ENCODE data around the gene TREX2. TPM values are rescaled to one million over a fixed set of nuclear protein-coding genes. Genes with fewer than 3 reads are reported as not detected.

The TREX2 gene
- polyA plus RNA-seq, 1 donor (not counting 4 experiments of a cell fraction or from before 2014, with no cell fraction given), result 0.31 TPM

DNA sequence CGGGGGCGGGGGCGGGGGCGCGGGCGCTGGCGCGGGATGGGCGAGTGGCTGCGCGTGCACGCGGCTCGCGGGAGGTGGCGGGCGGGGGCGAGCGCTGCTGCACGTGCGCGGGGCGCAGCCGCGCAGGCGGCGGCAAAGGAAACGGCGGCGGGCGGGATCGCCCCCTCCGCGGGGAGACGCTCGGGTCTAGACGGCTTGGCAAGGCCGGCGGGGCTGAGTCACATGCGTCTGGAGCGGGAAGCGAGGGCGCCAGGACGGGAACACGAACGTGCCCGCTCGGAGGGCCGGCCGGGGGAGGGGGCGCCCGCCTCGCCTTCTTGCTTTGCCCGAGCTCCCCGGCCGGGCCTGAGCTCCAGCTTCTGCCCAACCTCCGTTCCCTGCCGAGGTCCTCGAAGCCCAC lies 28.9 kb upstream of the TREX2 start:
- no peak overlapping the region for H3K4me3 ChIP-seq (ENCODE audit: control insufficient read depth in 2 of 3, extremely low read depth in 1 of 3, insufficient read depth in 2 of 3, low read depth in 1 of 3, low read length in 3 of 3)
- TF ChIP-seq, protein P1, sequence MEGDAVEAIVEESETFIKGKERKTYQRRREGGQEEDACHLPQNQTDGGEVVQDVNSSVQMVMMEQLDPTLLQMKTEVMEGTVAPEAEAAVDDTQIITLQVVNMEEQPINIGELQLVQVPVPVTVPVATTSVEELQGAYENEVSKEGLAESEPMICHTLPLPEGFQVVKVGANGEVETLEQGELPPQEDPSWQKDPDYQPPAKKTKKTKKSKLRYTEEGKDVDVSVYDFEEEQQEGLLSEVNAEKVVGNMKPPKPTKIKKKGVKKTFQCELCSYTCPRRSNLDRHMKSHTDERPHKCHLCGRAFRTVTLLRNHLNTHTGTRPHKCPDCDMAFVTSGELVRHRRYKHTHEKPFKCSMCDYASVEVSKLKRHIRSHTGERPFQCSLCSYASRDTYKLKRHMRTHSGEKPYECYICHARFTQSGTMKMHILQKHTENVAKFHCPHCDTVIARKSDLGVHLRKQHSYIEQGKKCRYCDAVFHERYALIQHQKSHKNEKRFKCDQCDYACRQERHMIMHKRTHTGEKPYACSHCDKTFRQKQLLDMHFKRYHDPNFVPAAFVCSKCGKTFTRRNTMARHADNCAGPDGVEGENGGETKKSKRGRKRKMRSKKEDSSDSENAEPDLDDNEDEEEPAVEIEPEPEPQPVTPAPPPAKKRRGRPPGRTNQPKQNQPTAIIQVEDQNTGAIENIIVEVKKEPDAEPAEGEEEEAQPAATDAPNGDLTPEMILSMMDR (optimal IDR thresholded peaks at IDR 0.05 in 1 of 3, IDR thresholded peaks at IDR 0.05 in 1 of 3, conservative IDR thresholded peaks at IDR 0.05 in 1 of 3; ENCODE audit: extremely low read depth in 1 of 3, insufficient read depth in 2 of 3, low read length in 3 of 3), result no peak
- no peak for TF ChIP-seq EZH2 (IDR thresholded peaks at IDR 0.05; ENCODE audit: low read length)
- no peak overlapping the region for H3K9ac ChIP-seq (ENCODE audit: control insufficient read depth, extremely low read depth, insufficient read depth, low read length)

DNA sequence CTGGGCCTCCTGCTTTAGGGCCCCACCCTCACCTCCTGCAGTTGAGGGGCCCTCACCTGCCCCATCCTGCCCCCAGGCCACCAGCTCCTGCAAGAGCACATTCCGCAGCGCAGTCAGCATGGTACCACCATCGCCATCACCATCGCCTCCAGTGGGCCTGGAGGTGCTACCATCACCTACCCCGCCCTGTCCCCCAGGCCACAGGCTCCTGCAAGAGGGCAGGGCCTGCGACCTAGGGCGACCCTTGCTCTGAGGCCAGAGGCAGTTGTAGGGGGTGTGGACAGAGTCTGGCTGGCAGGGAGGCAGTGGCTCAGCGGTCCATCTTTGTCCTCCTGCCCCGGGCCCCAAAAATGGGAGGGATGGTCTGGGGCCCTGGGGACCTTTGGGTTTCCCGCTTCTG lies 28.4 kb upstream of the TREX2 start:
- peaks cover 3% of the 10 kb centered on the region for H3K4me1 ChIP-seq (ENCODE audit: control insufficient read depth, extremely low read depth, insufficient read depth, low read length)
- H3K36me3 ChIP-seq (ENCODE audit: control insufficient read depth in 2 of 2, extremely low read depth in 1 of 2, insufficient read depth in 2 of 2, low read length in 2 of 2), result no peaks in the 10 kb centered on the region
- no peak overlapping the region for H3K4me3 ChIP-seq (ENCODE audit: control insufficient read depth in 2 of 3, extremely low read depth in 1 of 3, insufficient read depth in 2 of 3, low read depth in 1 of 3, low read length in 3 of 3)
- H3K9ac ChIP-seq (ENCODE audit: control insufficient read depth, extremely low read depth, insufficient read depth, low read length), result no peak overlapping the region
- no peaks in the 10 kb centered on the region for H3K9me3 ChIP-seq (ENCODE audit: control insufficient read depth, low read depth, low read length)
- no peaks in the 10 kb centered on the region for H4K20me1 ChIP-seq (ENCODE audit: control insufficient read depth, extremely low read depth, insufficient read depth, low read length)
- DNase-seq (ENCODE audit: low read depth, low spot score) (no peak), FAIRE-seq (no peak)
- peaks cover 3% of the 10 kb centered on the region for H3K27me3 ChIP-seq (ENCODE audit: control insufficient read depth, extremely low read depth, insufficient read depth, low read length)
- dilution Hi-C loops (cut with MboI; ENCODE audit: extremely low pct_ligation_motif_present, low sequenced_read_pairs), result no loop called here
- TF ChIP-seq EZH2 (IDR thresholded peaks at IDR 0.05; ENCODE audit: low read length), result no peak
- H3K27ac ChIP-seq (ENCODE audit: control insufficient read depth, insufficient read depth, low read length), result no peak overlapping the region
- H3K9me1 ChIP-seq (ENCODE audit: control insufficient read depth, extremely low read depth, insufficient read depth, low read length), result no peaks in the 10 kb centered on the region
- H2AFZ ChIP-seq (ENCODE audit: control insufficient read depth, low read length), result no peak overlapping the region
- H3K4me2 ChIP-seq (ENCODE audit: control insufficient read depth, extremely low read depth, insufficient read depth, low read depth, low read length), result no peak overlapping the region
- H3K79me2 ChIP-seq (ENCODE audit: control insufficient read depth, insufficient read depth, low read length), result peaks cover 4% of the 10 kb centered on the region

More for the DNA sequence above, 28.9 kb upstream of the TREX2 start:
- FAIRE-seq (no peak), DNase-seq (ENCODE audit: low read depth, low spot score) (no peak)
- Histone ChIP-seq H3K27me3 (ENCODE audit: control insufficient read depth, extremely low read depth, insufficient read depth, low read length) (peaks cover 3% of the 10 kb centered on the region), H3K4me2 (ENCODE audit: control insufficient read depth, extremely low read depth, insufficient read depth, low read depth, low read length) (peak overlapping the region; percentile 16), H4K20me1 (ENCODE audit: control insufficient read depth, extremely low read depth, insufficient read depth, low read length) (no peaks in the 10 kb centered on the region), H3K4me1 (ENCODE audit: control insufficient read depth, extremely low read depth, insufficient read depth, low read length) (peaks cover under 1% of the 10 kb centered on the region), H3K36me3 (ENCODE audit: control insufficient read depth in 2 of 2, extremely low read depth in 1 of 2, insufficient read depth in 2 of 2, low read length in 2 of 2) (no peaks in the 10 kb centered on the region), H3K79me2 (ENCODE audit: control insufficient read depth, insufficient read depth, low read length) (peaks cover 2% of the 10 kb centered on the region), H3K9me1 (ENCODE audit: control insufficient read depth, extremely low read depth, insufficient read depth, low read length) (no peaks in the 10 kb centered on the region), H3K9me3 (ENCODE audit: control insufficient read depth, low read depth, low read length) (no peaks in the 10 kb centered on the region), H3K27ac (ENCODE audit: control insufficient read depth, insufficient read depth, low read length) (no peak overlapping the region), H2AFZ (ENCODE audit: control insufficient read depth, low read length) (no peak overlapping the region)
- dilution Hi-C loops (cut with MboI; ENCODE audit: extremely low pct_ligation_motif_present, low sequenced_read_pairs), result no loop called here

DNA sequence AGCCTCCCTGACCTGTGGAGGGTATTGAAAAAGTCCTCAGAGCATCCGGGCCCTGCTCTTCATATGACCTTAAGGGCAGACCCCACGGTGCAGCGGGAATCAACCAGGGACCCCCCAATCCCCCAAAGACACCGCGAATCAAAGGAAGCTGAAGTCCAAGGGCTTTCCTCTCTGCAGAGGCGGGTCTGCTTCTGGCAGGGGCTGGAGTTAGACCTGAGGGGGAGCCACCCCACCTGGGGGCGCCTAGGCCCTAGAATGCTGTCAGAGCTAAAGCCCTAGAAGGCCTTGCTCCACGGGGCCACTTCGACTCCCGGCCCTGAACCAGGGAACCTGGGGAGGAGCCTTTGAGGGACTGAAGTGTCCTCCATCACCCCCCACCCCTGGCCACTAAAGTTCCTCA lies 27.3 kb upstream of the TREX2 start:
- H3K79me2 ChIP-seq (ENCODE audit: control insufficient read depth, insufficient read depth, low read length), result peaks cover 4% of the 10 kb centered on the region

More for the DNA sequence above, 27.3 kb upstream of the TREX2 start:
- no peak for TF ChIP-seq EZH2 (IDR thresholded peaks at IDR 0.05; ENCODE audit: low read length)
- TF ChIP-seq, protein P1 (optimal IDR thresholded peaks at IDR 0.05 in 1 of 3, IDR thresholded peaks at IDR 0.05 in 1 of 3, conservative IDR thresholded peaks at IDR 0.05 in 1 of 3; ENCODE audit: extremely low read depth in 1 of 3, insufficient read depth in 2 of 3, low read length in 3 of 3), result no peak
- peaks cover 3% of the 10 kb centered on the region for H3K27me3 ChIP-seq (ENCODE audit: control insufficient read depth, extremely low read depth, insufficient read depth, low read length)
- H2AFZ ChIP-seq (ENCODE audit: control insufficient read depth, low read length), result no peak overlapping the region
- H3K4me2 ChIP-seq (ENCODE audit: control insufficient read depth, extremely low read depth, insufficient read depth, low read depth, low read length), result no peak overlapping the region
- no peak overlapping the region for H3K27ac ChIP-seq (ENCODE audit: control insufficient read depth, insufficient read depth, low read length)
- peaks cover 3% of the 10 kb centered on the region for H3K4me1 ChIP-seq (ENCODE audit: control insufficient read depth, extremely low read depth, insufficient read depth, low read length)
- no peaks in the 10 kb centered on the region for H4K20me1 ChIP-seq (ENCODE audit: control insufficient read depth, extremely low read depth, insufficient read depth, low read length)
- dilution Hi-C loops (cut with MboI; ENCODE audit: extremely low pct_ligation_motif_present, low sequenced_read_pairs), result no loop called here
- no peaks in the 10 kb centered on the region for H3K9me3 ChIP-seq (ENCODE audit: control insufficient read depth, low read depth, low read length)
- no peak overlapping the region for H3K9ac ChIP-seq (ENCODE audit: control insufficient read depth, extremely low read depth, insufficient read depth, low read length)
- FAIRE-seq (no peak), DNase-seq (ENCODE audit: low read depth, low spot score) (no peak)
- no peak overlapping the region for H3K4me3 ChIP-seq (ENCODE audit: control insufficient read depth in 2 of 3, extremely low read depth in 1 of 3, insufficient read depth in 2 of 3, low read depth in 1 of 3, low read length in 3 of 3)
- H3K9me1 ChIP-seq (ENCODE audit: control insufficient read depth, extremely low read depth, insufficient read depth, low read length), result no peaks in the 10 kb centered on the region
- no peaks in the 10 kb centered on the region for H3K36me3 ChIP-seq (ENCODE audit: control insufficient read depth in 2 of 2, extremely low read depth in 1 of 2, insufficient read depth in 2 of 2, low read length in 2 of 2)
